GM18858 (cell line): ENCODE results near the gene NTPCR.
"Not testable (repeated sequence)": the region's sequence is repeated elsewhere in the genome, so short reads cannot be mapped to it uniquely, and the experiment has no call there.

ENCODE experiments used
- ATAC-seq: cut with Tn5 transposase; IDR thresholded peaks from one replicate; pipeline ENCODE4 v1.9.1; 2021; ENCODE audit not compliant: unreplicated experiment

Gene NTPCR

GRCh38 chr1:232950197-232951176 is at the start of gene NTPCR:
Gene NTPCR (plus strand): TSS chr1:232950611. CDS start chr1:232950711, 100 bp downstream.
- peak; percentile 80 for ATAC-seq

DNA sequence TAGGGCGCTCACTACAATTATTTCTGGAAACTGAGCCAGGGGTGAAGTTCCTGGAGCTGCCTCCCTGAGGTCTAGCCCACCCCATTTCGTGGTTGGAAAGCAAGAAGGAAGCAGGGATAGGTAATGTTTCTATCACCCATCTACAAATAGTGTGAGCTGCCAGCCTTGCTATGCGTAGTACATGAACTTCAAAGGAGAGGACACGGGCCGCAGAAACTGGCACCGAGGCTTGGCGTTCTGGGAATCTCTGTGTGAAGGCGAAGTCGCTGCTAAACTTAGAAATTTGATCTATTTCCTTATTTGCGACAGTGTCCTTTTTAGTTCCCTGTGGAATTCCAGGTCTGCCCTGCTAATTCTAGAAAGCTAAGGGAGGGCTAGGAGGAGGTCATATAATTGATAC is 49.6 kb upstream of the NTPCR start:
- no peak for ATAC-seq

DNA sequence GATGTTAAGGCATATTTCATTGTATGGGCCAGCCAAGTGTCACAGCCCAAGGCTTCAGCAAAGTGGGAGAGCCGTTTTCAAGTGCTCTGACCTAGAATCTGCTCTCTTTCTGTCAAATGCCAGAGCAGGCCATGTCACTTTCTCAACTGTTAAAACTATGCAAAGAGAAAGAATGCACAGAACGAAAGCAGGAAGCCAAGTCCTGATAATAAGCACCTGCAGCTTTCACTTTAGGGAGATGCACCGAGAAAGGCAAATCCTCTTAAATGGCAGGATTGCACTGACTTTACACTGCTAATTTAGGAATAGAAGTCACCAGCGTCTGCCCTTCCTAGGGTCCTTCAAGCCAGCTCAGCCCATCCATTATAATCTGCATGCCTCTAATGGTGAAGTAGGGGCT is 49.2 kb upstream of the NTPCR start:
- ATAC-seq: no peak

DNA sequence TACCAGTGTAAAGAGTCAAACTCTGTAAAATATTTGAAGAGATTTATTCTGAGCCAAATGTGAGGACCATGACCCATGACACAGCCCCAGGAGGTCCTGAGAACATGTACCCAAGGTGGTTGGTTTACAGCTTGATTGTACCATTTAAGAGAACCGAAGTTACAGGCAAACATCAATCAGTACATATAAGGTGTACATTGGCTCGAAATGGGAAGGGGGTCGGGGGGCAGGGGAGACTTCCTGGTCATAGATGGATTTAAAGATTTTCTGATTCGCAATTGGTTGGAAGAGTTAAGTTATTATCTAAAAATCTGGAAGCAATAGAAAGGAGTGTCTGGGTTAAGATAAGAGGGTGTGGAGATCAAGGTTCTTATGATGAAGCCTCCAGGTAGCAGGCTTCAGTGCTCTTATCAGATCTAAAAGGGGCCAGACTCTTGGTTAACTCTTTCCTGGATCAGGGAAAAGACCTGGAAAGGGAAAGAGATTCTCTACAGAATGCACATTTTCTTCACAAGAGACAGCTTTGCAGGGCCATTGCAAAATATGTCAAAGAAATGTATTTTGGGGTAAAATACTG is 47.5 kb upstream of the NTPCR start:
- ATAC-seq: no peak

GRCh38 chr1:232904131-232904530 is 46.3 kb upstream of the NTPCR start:
- no peak for ATAC-seq

DNA sequence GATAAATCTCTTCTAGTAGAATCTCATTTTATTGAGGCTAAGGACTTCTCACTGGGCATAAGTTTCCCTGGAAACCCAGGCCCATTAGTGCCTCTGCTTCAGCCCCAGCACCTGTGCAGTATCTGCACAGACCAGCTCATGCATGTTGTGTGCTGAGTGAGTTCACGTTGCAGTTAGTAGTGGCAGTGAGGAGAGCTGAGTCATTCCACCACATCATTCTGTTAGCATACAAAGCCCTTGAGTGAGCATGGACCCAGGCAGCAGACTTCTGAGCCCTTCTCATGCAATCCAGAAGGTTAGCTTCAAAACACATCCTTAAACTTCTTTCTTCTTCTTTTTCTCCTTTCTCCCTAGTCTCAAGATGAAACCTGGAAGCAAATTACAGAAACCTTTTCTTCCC is 45.8 kb upstream of the NTPCR start:
- ATAC-seq: no peak

GRCh38 chr1:232905331-232906034 is 44.9 kb upstream of the NTPCR start:
- no peak for ATAC-seq

GRCh38 chr1:232906441-232906840 is 44.0 kb upstream of the NTPCR start:
- ATAC-seq: no peak

DNA sequence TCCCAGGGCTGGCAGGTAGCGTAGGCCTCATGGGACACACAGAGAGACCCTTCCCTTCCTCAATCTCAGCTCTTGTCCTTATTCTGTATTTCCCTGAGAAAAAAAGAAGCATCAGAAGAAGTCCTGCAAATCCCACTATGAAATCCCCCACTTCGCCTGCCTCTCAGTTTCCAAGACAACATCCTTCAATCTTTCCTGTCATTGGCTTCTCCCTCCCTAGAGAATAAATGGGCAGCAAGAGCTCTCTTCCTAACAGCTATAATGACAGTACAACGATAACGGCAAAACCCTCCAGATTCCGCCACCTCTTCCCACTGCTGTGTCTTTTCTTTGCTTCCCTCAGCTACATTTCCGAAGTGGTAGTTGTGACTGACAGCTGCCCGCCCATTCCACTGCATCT is 41.6 kb upstream of the NTPCR start:
- no peak for ATAC-seq

GRCh38 chr1:232909752-232910151 is 40.7 kb upstream of the NTPCR start:
- ATAC-seq: no peak

DNA sequence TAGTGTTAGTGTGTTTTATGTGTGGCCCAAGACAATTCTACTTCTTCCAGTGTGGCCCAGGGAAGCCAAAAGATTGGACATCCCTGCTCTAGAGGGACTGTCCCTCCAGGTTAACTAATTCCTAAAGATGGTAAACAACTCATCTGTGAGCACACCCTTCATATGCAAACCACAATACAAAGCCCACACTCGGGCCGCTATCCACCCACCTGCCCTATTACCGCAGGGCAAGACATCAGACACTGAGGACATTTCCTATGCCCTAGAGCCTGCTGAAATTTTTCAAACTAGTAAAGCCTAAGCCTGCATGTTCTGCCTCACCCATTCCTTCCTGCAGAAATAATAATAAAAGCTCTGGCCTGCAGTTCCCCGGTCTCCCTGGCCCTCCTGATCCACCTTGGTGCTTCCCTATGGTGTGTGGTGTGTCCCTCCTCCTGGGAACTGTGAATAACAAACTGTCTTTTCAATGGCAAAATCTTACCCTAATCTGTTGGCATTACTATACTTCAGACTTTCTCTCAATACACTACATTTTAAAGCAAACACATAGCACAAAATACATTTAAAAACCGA is 39.3 kb upstream of the NTPCR start:
- no peak for ATAC-seq

- ATAC-seq: no peak
These were observed 37.4 kb upstream of the NTPCR start for GRCh38 chr1:232912845-232913580.

DNA sequence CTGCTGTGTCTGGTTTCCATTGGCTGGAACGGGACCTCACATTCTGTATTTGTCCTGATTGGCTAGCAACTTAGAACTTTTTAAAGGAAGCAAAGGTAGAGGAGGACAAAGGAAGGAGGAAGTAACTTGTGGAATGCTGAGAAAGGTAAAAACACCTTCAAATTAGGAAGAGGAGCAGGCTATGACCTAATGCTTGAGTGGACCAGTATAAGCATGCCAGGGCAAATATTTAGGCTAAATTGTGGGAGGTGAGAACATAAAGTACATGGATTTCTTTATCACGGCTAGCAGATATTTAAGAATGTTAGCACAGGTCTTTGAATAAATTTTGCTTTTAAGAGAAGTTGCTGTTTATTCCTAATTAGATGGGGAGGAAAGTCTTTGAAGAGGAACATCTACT is 36.1 kb upstream of the NTPCR start:
- not testable (repeated sequence) for ATAC-seq

GRCh38 chr1:232915212-232915611 is 35.2 kb upstream of the NTPCR start:
- ATAC-seq: no peak

DNA sequence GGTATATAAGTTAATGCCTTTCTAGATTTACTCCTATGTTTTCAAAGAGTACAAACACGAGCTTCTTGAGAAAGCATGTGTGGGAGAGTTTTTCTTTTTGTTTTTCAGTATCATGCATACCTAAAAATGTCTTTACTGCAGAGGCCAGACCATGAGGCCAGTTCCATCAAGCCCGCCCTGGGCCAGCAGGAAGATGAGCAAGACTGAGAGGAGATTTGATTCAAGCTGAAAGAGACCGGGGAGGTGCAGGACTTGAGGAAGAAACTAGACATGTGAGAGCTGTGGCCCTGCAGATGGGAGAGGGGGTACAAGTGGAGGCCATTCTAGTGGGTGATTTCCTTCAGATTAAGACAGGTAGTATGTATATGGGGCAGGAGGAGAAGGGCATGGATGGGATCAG is 33.4 kb upstream of the NTPCR start:
- no peak for ATAC-seq

- ATAC-seq: no peak
These were observed 29.0 kb upstream of the NTPCR start for GRCh38 chr1:232921381-232921780.

- ATAC-seq: no peak
These were observed 27.9 kb upstream of the NTPCR start for GRCh38 chr1:232922485-232922884.

DNA sequence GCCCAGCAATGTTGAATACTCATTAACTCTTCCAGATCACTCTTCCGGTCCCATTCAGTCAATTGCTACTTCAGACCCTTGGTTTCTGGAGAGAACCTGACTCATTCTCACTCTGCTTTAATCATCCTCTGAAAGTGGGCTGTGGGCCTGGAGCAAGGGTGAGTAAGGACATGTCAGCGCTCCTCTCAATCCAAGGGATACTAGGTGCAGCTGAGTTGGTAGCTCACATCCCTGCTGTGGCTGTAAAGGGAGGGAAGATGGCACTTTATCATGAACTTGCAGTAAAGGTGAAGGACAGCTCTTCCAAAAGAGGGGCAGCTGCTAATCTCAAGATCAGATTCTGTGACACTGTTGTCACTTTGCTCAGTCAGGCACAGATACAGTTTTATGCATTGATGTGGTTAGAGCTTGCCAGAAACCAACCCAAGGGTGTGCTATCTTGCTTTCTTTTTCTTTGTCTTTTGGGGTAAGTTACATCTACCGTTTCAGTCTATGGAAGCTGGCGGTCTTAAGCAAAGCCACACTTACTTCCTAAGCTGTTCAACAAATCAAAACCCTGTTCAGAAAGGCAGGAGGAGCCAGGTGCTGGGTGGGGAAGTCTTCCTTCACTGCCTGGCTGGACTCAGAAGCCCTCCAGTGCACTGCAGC is 26.5 kb upstream of the NTPCR start:
- ATAC-seq: peak; percentile 53

- no peak for ATAC-seq
These were observed 25.5 kb upstream of the NTPCR start for GRCh38 chr1:232924874-232925273.
